CD4-positive, alpha-beta memory T cell (primary cell): Measurements from ENCODE around the gene NTS. TPM values are rescaled to one million over a fixed set of nuclear protein-coding genes. Genes with fewer than 3 reads are reported as not detected.

Source experiments
- CTCF ChIA-PET: fragments of 350-600 bp; sonication (Branson Sonifier 250); formaldehyde crosslinking; loops from one replicate; lab custom pipeline; 2021; ENCODE audit warnings: inconsistent platforms; ENCODE audit not compliant: partially characterized antibody; lab: Charles Lee
- POLR2A ChIA-PET: fragments of 350-600 bp; sonication (Branson Sonifier 250); formaldehyde crosslinking; loops from one replicate; lab custom pipeline; 2021; ENCODE audit not compliant: partially characterized antibody; lab: Charles Lee
- DNase-seq, 5 donors: peaks; one replicate each; pipeline versions ENCODE4 v3.0.0 to v3.0.0-alpha.2; 2020 to 2022; ENCODE audit warnings: mixed read lengths in 1 of 5
- H3K27ac ChIP-seq: one replicate; pipeline ENCODE4 v1.7.0; 2013; ENCODE audit warnings: low read depth, low read length
- H3K27me3 ChIP-seq: 2 replicates; pipeline ENCODE4 v1.7.0; 2013; ENCODE audit warnings: mild to moderate bottlenecking, low read length, moderate library complexity; ENCODE audit not compliant: insufficient read depth
- H3K36me3 ChIP-seq: 2 replicates; pipeline ENCODE4 v1.7.0; 2013; ENCODE audit warnings: mild to moderate bottlenecking, low read length, moderate library complexity; ENCODE audit not compliant: insufficient read depth
- H3K4me1 ChIP-seq: 2 replicates; pipeline ENCODE4 v1.7.0; 2013; ENCODE audit warnings: mild to moderate bottlenecking, low read length, moderate library complexity; ENCODE audit not compliant: insufficient read depth
- H3K4me3 ChIP-seq, 2 donors: one replicate each; pipeline ENCODE4 v1.7.0; 2013; ENCODE audit warnings: low read length in 2 of 2, mild to moderate bottlenecking in 1 of 2
- H3K9me3 ChIP-seq, 2 donors: one replicate each; pipeline ENCODE4 v1.7.0; 2013; ENCODE audit warnings: low read length in 2 of 2, control low read depth in 1 of 2; ENCODE audit not compliant: control insufficient read depth in 1 of 2
- H3K27ac Mint-ChIP-seq, 7 donors: one replicate each; pipeline ENCODE4 v1.8.0; 2020 to 2021; ENCODE audit warnings: mixed read lengths in 7 of 7, mild to moderate bottlenecking in 6 of 7, inconsistent platforms in 3 of 7, moderate library complexity in 3 of 7
- H3K27me3 Mint-ChIP-seq, 2 donors: one replicate each; pipeline ENCODE4 v1.8.0; 2020 to 2021; ENCODE audit warnings: mixed read lengths in 2 of 2
- H3K36me3 Mint-ChIP-seq, 2 donors: one replicate each; pipeline ENCODE4 v1.8.0; 2020 to 2021; ENCODE audit warnings: mixed read lengths in 2 of 2, inconsistent platforms in 1 of 2, mild to moderate bottlenecking in 1 of 2
- H3K4me1 Mint-ChIP-seq, 4 donors: one replicate each; pipeline ENCODE4 v1.8.0; 2020 to 2021; ENCODE audit warnings: mixed read lengths in 4 of 4, mild to moderate bottlenecking in 1 of 4
- H3K4me3 Mint-ChIP-seq, 8 donors: one replicate each; pipeline ENCODE4 v1.8.0; 2020 to 2021; ENCODE audit warnings: mixed read lengths in 8 of 8, mild to moderate bottlenecking in 7 of 8, moderate library complexity in 6 of 8, inconsistent platforms in 3 of 8
- H3K9me3 Mint-ChIP-seq, 8 donors: one replicate each; pipeline ENCODE4 v1.8.0; 2020 to 2021; ENCODE audit warnings: mixed read lengths in 8 of 8, mild to moderate bottlenecking in 5 of 8, inconsistent platforms in 3 of 8, moderate library complexity in 1 of 8
- intact Hi-C: fragments of 100-400 bp; cut with micrococcal nuclease; formaldehyde crosslinking; loops from one replicate; pipeline ENCODE4 v1.15.1; 2023
- polyA plus RNA-seq, 2 donors: library from polyadenylated mRNA; unstranded; fragments of 300-500 nt; fragmentation: Illumina TruSeq; gene quantifications; one replicate each; pipeline ENCODE4 v1.2.3, GENCODE V29; 2021
- total RNA-seq, 2 experiments: library from RNA; stranded (reverse); gene quantifications; one replicate each; pipeline ENCODE4 v1.2.3, GENCODE V29; 2021

NTS gene
- total and polyA plus RNA-seq, 4 experiments from 2014 or later = not detected

DNA sequence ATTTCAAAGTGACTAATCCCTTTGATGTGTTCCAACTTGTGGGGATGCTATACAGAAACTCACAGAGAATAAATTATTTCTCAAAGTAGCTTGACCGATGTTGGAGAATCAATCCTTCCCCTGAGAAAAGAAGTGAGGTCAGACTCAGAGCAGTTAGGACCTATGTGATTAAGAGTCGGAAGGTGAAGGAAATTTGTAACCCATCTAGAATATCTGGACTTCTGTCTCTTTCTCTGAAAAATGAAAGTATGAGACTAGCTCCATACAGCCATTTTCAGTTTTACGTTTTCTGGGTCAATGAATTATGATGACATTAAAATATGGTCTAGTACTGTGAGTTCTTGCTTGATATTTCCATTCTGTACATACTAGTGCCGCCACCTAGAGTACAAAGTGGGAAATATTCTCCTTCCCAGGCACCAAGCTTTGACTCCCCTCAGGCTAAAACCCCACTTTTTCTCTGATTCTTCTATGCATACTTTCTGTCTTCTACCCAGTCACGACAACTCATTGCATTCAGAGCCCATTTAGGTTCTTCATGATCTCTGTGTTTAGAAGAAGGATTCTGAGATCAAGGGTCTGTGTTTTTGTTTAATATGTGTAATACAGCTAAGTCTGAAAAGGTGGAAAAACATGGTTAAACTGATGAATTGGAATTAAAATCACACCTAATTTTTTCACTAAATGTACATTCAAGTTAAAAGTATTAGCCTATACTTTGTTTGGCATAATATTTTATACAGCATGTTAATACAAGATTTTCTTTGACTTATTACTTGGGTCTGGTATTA lies 6.9 kb upstream of the NTS start:
- ChIA-PET CTCF (interaction anchor here (0.6 to 1.0 kb wide), 2 partner anchors 15 to 76 kb away, joined by 3 to 4 read pairs; no protein-coding TSS in a partner anchor), POLR2A (no interaction called here)
- no peak for DNase-seq
- Mint-ChIP-seq H3K4me1 (no peaks in the 10 kb centered on the region), H3K27me3 (no peaks in the 10 kb centered on the region), H3K36me3 (no peaks in the 10 kb centered on the region), H3K4me3 (no peak overlapping the region), H3K9me3 (peaks cover 0 to 6% (median 3%) of the 10 kb centered on the region in 8 donors), H3K27ac (no peak overlapping the region)
- intact Hi-C loops = no loop called here
- Histone ChIP-seq H3K4me1 (no peaks in the 10 kb centered on the region), H3K27me3 (no peaks in the 10 kb centered on the region), H3K4me3 (no peak overlapping the region), H3K9me3 (no peaks in the 10 kb centered on the region), H3K36me3 (no peaks in the 10 kb centered on the region), H3K27ac (no peak overlapping the region)

DNA sequence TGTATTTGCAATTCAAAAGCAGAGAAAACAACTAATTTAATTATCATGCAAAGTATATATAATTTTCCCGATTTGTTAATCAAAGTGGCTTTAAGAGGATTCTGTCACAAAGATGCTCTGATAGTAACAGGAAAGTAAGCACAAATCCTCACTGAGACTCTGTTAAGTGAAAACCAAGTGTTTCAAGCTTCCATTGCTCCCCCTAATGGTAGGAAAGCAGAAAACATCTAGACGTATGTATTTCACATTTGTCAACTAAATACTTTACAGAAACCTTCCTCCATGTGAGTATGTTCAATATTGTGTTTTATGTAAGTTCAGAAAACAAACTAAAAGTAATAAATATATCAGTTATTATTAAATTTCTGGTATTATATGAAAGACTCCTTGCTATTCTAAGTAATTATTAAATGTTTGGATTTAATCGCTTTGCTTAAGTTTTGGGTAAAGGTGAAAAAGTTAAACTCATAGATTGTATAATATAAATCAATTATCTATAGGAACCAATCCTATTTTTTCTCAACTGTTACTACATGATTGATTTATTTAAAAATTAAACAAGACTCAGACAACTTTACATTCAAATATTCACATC lies 1.5 kb upstream of the NTS start:
- no peak overlapping the region for H3K27ac ChIP-seq
- H3K27me3 ChIP-seq = no peaks in the 10 kb centered on the region
- ChIA-PET CTCF (no interaction called here), POLR2A (no interaction called here)
- H3K4me1 ChIP-seq = no peaks in the 10 kb centered on the region
- H3K4me3 Mint-ChIP-seq = no peak overlapping the region
- no peak overlapping the region for H3K4me3 ChIP-seq
- no peaks in the 10 kb centered on the region for H3K36me3 ChIP-seq
- no peaks in the 10 kb centered on the region for H3K4me1 Mint-ChIP-seq
- H3K9me3 ChIP-seq = no peaks in the 10 kb centered on the region
- no peak overlapping the region for H3K27ac Mint-ChIP-seq
- H3K36me3 Mint-ChIP-seq = no peaks in the 10 kb centered on the region
- H3K9me3 Mint-ChIP-seq = no peaks in the 10 kb centered on the region
- intact Hi-C loops = loop anchor here (2.0 to 10.0 kb wide), 2 partner anchors 408 to 998 kb away; no protein-coding TSS in a partner anchor
- peak in 1 of 5 donors; percentile 6 for DNase-seq
- no peaks in the 10 kb centered on the region for H3K27me3 Mint-ChIP-seq

DNA sequence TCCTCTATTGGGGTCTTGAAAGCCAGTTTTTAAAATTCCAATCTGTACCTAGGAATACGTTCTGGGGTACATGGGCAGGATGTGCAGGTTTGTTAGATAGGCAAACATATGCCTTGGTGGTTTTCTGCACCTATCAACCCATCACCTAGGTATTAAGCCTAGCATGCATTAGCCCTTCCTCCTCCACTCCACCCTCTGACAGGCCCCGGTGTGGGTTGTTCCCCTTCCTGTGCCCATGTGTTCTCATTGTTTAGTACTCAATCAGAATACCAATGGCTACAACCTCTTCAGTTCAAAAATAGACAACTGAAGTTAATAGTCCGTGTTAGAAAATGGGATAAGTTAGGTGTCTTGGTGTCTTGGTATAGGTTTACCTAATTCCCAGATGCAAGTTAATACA lies 3.4 kb downstream of the NTS start:
- Histone ChIP-seq H3K36me3 (no peaks in the 10 kb centered on the region), H3K27me3 (no peaks in the 10 kb centered on the region), H3K4me3 (no peak overlapping the region), H3K4me1 (no peaks in the 10 kb centered on the region), H3K27ac (no peak overlapping the region), H3K9me3 (no peaks in the 10 kb centered on the region)
- Mint-ChIP-seq H3K36me3 (no peaks in the 10 kb centered on the region), H3K9me3 (no peaks in the 10 kb centered on the region), H3K27me3 (no peaks in the 10 kb centered on the region), H3K4me3 (no peak overlapping the region), H3K4me1 (no peaks in the 10 kb centered on the region), H3K27ac (no peak overlapping the region)
- ChIA-PET CTCF (no interaction called here), POLR2A (no interaction called here)
- DNase-seq = no peak
- intact Hi-C loops = loop anchor here (10.0 kb wide), 1 partner anchor 413 kb away; no protein-coding TSS in a partner anchor

DNA sequence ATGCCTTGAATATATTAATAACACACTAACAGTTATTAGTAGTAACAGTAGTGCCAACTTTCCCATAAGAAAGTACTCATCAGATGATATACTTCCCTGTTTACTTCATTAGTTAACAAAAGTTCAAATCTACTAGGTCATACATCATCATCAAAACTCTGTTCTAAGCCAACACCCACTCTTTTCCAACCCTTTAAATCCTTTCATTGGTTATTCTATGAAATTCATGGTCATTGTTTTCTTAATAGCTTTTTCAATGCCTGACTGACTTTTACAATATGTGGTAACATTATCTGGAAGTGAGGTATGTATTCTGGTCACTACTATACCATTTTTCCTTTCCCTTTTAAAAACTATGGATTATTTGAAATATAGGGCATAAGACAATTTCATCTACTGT lies 9.7 kb downstream of the NTS start:
- Histone ChIP-seq H3K9me3 (no peaks in the 10 kb centered on the region), H3K36me3 (no peaks in the 10 kb centered on the region), H3K27ac (no peak overlapping the region), H3K4me1 (no peaks in the 10 kb centered on the region), H3K27me3 (no peaks in the 10 kb centered on the region), H3K4me3 (no peak overlapping the region)
- Mint-ChIP-seq H3K9me3 (peaks cover 0 to 8% (median 0%) of the 10 kb centered on the region in 8 donors), H3K4me3 (no peak overlapping the region), H3K27ac (no peak overlapping the region), H3K27me3 (peaks cover 0 to 2% of the 10 kb centered on the region in 2 donors), H3K4me1 (no peaks in the 10 kb centered on the region), H3K36me3 (no peaks in the 10 kb centered on the region)
- no peak for DNase-seq
- ChIA-PET CTCF (no interaction called here), POLR2A (no interaction called here)
- intact Hi-C loops = no loop called here

DNA sequence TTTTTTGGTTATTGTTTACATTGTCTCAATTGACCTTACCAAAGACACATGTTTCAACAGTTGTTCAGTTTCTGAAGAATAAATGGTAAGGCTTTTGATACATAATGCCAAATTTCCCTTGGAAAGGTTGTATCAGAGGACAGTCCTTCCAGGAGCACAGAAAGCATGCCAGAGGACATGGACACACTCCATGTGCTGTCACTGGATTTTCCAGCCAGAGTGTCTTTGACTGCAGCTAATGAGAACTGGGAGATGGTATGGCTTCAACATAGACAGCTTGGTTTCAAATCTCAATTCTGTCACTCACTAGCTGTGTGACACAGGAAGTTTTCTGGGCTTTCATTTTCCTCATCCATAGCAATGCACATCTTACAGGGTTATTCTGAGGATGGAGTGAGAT lies 20.6 kb downstream of the NTS start:
- Mint-ChIP-seq H3K36me3 (no peaks in the 10 kb centered on the region), H3K9me3 (peaks cover 0 to 5% (median 2%) of the 10 kb centered on the region in 8 donors), H3K27me3 (no peaks in the 10 kb centered on the region), H3K27ac (no peak overlapping the region), H3K4me1 (no peaks in the 10 kb centered on the region), H3K4me3 (no peak overlapping the region)
- ChIA-PET CTCF (no interaction called here), POLR2A (no interaction called here)
- H3K9me3 ChIP-seq = no peaks in the 10 kb centered on the region
- no peak overlapping the region for H3K4me3 ChIP-seq
- H3K27ac ChIP-seq = no peak overlapping the region
- intact Hi-C loops = no loop called here
- no peaks in the 10 kb centered on the region for H3K36me3 ChIP-seq
- H3K4me1 ChIP-seq = no peaks in the 10 kb centered on the region
- no peak for DNase-seq
- no peaks in the 10 kb centered on the region for H3K27me3 ChIP-seq

DNA sequence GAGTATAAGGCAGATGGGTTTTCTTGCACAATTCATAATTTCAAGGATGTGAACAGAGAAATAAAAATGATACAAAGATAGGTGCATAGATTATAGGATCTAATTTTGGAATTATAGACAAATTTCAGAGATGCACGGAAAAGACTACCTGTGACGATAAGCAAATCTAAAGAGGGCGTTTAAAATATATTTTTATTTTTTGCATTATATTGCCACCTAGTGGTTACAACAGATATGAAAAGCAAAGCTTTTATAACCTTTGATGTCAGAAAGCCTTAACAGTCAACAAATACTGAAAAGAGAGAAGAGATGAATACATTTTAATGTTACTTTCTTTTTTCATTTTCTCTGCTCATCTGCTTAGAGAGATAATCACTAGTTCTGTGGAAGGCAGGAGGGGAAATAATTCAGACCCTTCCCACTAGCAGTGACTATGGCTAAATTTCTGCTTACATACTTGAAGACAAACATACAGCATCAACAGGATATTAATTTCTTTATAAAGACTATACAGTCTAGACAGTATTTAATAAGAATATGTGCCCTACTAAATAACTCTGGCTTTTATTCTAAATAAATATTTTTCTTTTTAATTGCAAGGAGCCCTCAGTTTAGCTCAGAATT lies 46.3 kb downstream of the NTS start:
- Histone ChIP-seq H3K27ac (no peak overlapping the region), H3K27me3 (no peaks in the 10 kb centered on the region), H3K4me3 (no peak overlapping the region), H3K36me3 (no peaks in the 10 kb centered on the region), H3K4me1 (no peaks in the 10 kb centered on the region), H3K9me3 (no peaks in the 10 kb centered on the region)
- intact Hi-C loops = loop anchor here (2.0 kb wide), 1 partner anchor 452 kb away; no protein-coding TSS in a partner anchor
- peak in 3 of 5 donors; percentile 1 to 5 (median 1) for DNase-seq
- no peaks in the 10 kb centered on the region for H3K36me3 Mint-ChIP-seq
- no peak overlapping the region for H3K4me3 Mint-ChIP-seq
- no peaks in the 10 kb centered on the region for H3K4me1 Mint-ChIP-seq
- no peaks in the 10 kb centered on the region for H3K27me3 Mint-ChIP-seq
- ChIA-PET POLR2A (no interaction called here), CTCF (interaction anchor here (1.2 to 1.5 kb wide), 2 partner anchors 9 to 1045 kb away, joined by 3 read pairs; no protein-coding TSS in a partner anchor)
- no peak overlapping the region for H3K27ac Mint-ChIP-seq
- no peaks in the 10 kb centered on the region for H3K9me3 Mint-ChIP-seq

DNA sequence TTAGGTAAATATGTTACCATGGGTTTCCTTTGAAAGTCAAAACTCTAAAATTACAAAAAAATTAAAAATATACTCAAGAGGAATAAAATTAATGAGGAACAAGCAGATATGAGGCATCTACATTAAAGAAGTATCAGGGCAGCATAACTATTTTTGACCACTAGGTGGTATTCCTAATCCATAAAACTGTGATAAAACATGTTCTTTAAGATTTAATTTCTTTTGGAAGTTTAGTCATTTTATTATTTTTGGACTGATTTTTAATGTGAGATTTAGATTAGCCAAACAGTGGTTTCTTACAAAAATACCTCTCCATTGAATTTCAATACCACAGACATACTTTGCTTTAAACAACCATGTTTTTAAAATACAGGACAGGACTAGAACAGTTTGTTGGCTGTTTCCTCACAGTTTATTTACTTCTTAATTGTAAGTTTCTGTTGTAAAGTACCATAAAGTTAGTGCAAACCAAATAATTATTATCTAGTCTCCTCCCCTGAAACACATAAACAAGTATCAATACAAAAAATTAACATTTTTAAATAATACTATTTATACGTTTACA lies 49.8 kb downstream of the NTS start:
- Mint-ChIP-seq H3K9me3 (peaks cover 0 to 3% (median 0%) of the 10 kb centered on the region in 8 donors), H3K27ac (no peak overlapping the region), H3K36me3 (no peaks in the 10 kb centered on the region), H3K4me1 (no peaks in the 10 kb centered on the region), H3K4me3 (no peak overlapping the region), H3K27me3 (no peaks in the 10 kb centered on the region)
- CTCF ChIA-PET = no interaction called here
- Histone ChIP-seq H3K9me3 (no peaks in the 10 kb centered on the region), H3K27me3 (no peaks in the 10 kb centered on the region), H3K27ac (no peak overlapping the region), H3K4me3 (no peak overlapping the region), H3K4me1 (no peaks in the 10 kb centered on the region), H3K36me3 (no peaks in the 10 kb centered on the region)
- intact Hi-C loops = no loop called here
- POLR2A ChIA-PET = no interaction called here
- DNase-seq = no peak
